Stimulated activated naive CD8-positive, alpha-beta T cell treated with anti-CD3 and anti-CD28 coated beads, Interleukin-15, amount 100 ng/mL, for 72 hours (primary cell): ENCODE data around the gene CDH11.

Source experiments
- ATAC-seq: fragments of 150-1000 bp; cut with Tn5 transposase; 2 replicates; pipeline ENCODE4 v1.10.0; 2021; ENCODE audit warnings: mild to moderate bottlenecking, moderate library complexity
- DNase-seq, 2 donors: peaks; one replicate each; pipeline ENCODE4 v3.0.0; 2021 to 2022
- H3K27ac Mint-ChIP-seq, 2 donors: one replicate each; pipeline ENCODE4 v1.8.0; 2022; ENCODE audit warnings: mild to moderate bottlenecking in 2 of 2, mixed read lengths in 2 of 2, moderate library complexity in 2 of 2
- H3K27me3 Mint-ChIP-seq: one replicate; pipeline ENCODE4 v1.8.0; 2022; ENCODE audit warnings: mixed read lengths
- H3K4me1 Mint-ChIP-seq: one replicate; pipeline ENCODE4 v1.8.0; 2022; ENCODE audit warnings: mild to moderate bottlenecking, mixed read lengths
- H3K4me3 Mint-ChIP-seq, 2 donors: one replicate each; pipeline ENCODE4 v1.8.0; 2022; ENCODE audit warnings: mild to moderate bottlenecking in 2 of 2, mixed read lengths in 2 of 2, moderate library complexity in 1 of 2
- H3K9me3 Mint-ChIP-seq, 2 donors: one replicate each; pipeline ENCODE4 v1.8.0; 2022; ENCODE audit warnings: mixed read lengths in 2 of 2

The CDH11 gene

GRCh38 chr16:64997121-64997520, 124.7 kb downstream of the CDH11 start:
- H3K4me1 Mint-ChIP-seq, result no peaks in the 10 kb centered on the region
- no peak for DNase-seq
- no peak overlapping the region for H3K27ac Mint-ChIP-seq
- no peak overlapping the region for H3K4me3 Mint-ChIP-seq
- H3K9me3 Mint-ChIP-seq, result peaks cover 9 to 11% of the 10 kb centered on the region in 2 donors
- no peak for ATAC-seq
- H3K27me3 Mint-ChIP-seq, result no peaks in the 10 kb centered on the region

GRCh38 chr16:64996641-64997040, 125.2 kb downstream of the CDH11 start:
- ATAC-seq, result no peak
- Mint-ChIP-seq H3K4me3 (no peak overlapping the region), H3K27me3 (no peaks in the 10 kb centered on the region), H3K27ac (no peak overlapping the region), H3K9me3 (peaks cover 8 to 12% of the 10 kb centered on the region in 2 donors), H3K4me1 (no peaks in the 10 kb centered on the region)
- DNase-seq, result no peak

DNA sequence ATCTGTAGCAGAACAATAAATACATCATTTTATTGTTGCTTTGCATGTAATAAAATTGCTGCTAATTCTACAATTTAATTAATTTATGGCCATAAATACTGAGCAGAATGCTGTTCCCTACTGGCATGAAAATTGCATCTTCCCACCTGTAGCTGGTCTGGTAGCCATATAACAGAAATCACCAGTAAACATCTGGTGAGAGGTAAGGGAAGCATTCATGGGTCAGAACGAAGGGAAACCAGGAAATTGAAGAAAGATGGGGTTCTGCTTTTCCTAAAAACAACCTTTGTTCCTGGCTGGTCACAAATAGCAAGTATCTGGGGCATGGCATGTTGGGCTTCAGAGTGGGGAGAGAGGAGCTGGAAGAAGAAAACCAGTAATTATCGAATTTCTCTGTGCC, 128.4 kb downstream of the CDH11 start:
- DNase-seq (no peak), ATAC-seq (no peak)
- Mint-ChIP-seq H3K27me3 (no peaks in the 10 kb centered on the region), H3K27ac (no peak overlapping the region), H3K4me3 (no peak overlapping the region), H3K4me1 (no peaks in the 10 kb centered on the region), H3K9me3 (peaks cover 21 to 22% of the 10 kb centered on the region in 2 donors)

DNA sequence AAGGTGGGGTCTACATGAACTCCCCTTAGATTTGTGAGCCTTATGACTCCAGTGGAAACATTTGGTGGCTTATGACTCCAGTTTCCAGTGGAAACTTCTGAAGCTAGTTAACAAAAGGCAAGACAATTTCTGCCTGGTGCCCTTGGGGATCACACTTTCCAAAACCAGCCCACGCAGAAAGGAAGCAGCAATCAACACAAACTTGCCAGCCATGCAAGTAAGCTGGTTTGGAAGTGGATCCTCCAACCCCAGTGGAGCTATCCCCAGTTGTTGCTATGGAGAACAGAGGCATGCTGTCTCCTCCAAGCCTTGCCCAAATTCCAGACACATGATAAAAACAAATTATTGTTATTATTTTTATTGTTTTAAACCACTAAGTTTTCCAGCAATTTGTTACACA, 130.9 kb downstream of the CDH11 start:
- Mint-ChIP-seq H3K27me3 (no peaks in the 10 kb centered on the region), H3K4me1 (no peaks in the 10 kb centered on the region), H3K9me3 (peaks cover 22 to 27% of the 10 kb centered on the region in 2 donors), H3K27ac (no peak overlapping the region), H3K4me3 (no peak overlapping the region)
- DNase-seq (no peak), ATAC-seq (no peak)

GRCh38 chr16:64990101-64990500, 131.8 kb downstream of the CDH11 start:
- DNase-seq (no peak), ATAC-seq (no peak)
- H3K9me3 Mint-ChIP-seq, result peaks cover 16 to 21% of the 10 kb centered on the region in 2 donors
- no peak overlapping the region for H3K27ac Mint-ChIP-seq
- H3K4me1 Mint-ChIP-seq, result no peaks in the 10 kb centered on the region
- H3K4me3 Mint-ChIP-seq, result no peak overlapping the region
- H3K27me3 Mint-ChIP-seq, result no peaks in the 10 kb centered on the region

DNA sequence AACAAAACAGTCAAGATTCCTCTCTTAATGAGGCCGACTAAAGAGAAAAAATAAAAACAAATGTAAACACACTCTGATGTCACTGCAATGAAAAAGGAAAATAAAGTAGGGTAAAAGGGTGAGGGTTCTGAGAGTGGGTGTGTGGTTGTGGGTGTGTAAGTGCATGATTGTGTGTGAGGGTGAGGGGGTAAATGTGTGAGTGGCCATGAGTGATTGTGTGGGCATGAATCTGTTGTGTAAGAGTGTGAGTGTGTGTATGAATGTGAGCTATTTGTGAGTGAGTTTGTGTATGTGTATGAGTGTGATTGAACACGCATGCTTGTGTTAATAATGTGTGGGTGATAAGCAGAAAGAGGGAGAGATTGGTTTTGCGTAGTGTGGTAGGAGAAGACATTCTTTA, 132.8 kb downstream of the CDH11 start:
- DNase-seq, result no peak
- Mint-ChIP-seq H3K27me3 (no peaks in the 10 kb centered on the region), H3K9me3 (peaks cover 16 to 21% of the 10 kb centered on the region in 2 donors), H3K4me3 (no peak overlapping the region), H3K27ac (no peak overlapping the region), H3K4me1 (no peaks in the 10 kb centered on the region)
- ATAC-seq, result no peak

GRCh38 chr16:64983963-64984362, 137.9 kb downstream of the CDH11 start:
- Mint-ChIP-seq H3K27ac (no peak overlapping the region), H3K9me3 (peaks cover 16 to 24% of the 10 kb centered on the region in 2 donors), H3K4me3 (no peak overlapping the region), H3K4me1 (no peaks in the 10 kb centered on the region), H3K27me3 (no peaks in the 10 kb centered on the region)
- no peak for DNase-seq
- no peak for ATAC-seq

GRCh38 chr16:64983231-64983630, 138.6 kb downstream of the CDH11 start:
- Mint-ChIP-seq H3K4me3 (no peak overlapping the region), H3K4me1 (no peaks in the 10 kb centered on the region), H3K27me3 (no peaks in the 10 kb centered on the region), H3K9me3 (peaks cover 11 to 22% of the 10 kb centered on the region in 2 donors), H3K27ac (no peak overlapping the region)
- no peak for ATAC-seq
- DNase-seq, result no peak

DNA sequence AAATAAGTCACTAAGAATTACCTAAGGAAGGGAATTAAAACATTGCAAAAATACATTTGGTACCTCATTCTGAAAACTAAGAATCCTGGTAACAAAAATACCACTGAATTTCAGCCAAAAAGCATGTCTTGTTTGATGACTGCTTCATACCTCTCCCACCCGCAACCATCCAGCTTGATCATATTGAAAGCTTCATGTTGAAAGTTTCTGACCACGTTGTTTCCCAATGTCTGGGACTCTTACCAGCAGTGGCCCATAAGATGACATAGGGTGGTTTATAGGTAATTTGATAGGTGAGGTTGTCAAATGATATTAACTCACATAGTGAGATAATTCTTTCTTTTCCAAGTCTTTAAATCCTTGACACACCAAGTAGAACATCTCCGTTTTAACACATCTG, 139.3 kb downstream of the CDH11 start:
- ATAC-seq, result no peak
- no peak for DNase-seq

DNA sequence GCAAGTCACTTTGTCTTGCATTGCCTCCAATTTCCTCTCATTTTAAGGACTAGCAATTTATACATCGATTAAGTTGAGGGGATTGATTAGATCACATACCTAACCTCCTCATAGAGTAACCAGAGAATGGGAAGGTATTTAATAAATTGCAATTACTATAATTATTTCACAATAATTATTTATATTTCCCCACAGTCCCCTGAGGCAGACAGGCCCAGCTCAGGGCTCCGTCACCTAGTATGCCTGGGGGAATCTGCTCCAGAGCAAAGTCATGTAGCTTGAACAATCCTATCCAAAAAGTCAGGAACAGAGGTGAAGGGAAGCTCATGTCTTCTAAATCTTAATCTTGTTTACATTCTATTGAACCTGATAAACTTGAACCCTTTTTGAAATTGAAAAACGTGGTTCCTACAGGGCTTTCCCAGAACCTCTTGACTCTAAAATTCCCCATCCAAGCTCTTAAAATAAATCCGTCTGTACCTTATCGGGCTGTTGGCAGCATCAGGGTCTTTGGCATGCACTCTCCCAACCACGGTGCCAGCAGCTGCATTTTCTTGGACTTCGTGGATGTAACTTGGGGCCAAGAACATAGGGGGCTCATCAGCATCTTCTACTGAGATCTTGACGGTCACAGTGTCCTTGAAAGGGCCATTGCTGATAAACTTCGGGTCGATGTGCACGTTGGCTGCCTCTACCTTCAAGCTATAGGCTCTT, 140.1 kb downstream of the CDH11 start:
- DNase-seq, result no peak
- Mint-ChIP-seq H3K9me3 (peaks cover 7 to 22% of the 10 kb centered on the region in 2 donors), H3K27ac (no peak overlapping the region), H3K4me1 (no peaks in the 10 kb centered on the region), H3K27me3 (no peaks in the 10 kb centered on the region), H3K4me3 (no peak overlapping the region)
- ATAC-seq, result no peak

More for the DNA sequence above, 139.3 kb downstream of the CDH11 start:
- Mint-ChIP-seq H3K4me1 (no peaks in the 10 kb centered on the region), H3K4me3 (no peak overlapping the region), H3K9me3 (peaks cover 7 to 22% of the 10 kb centered on the region in 2 donors), H3K27ac (no peak overlapping the region), H3K27me3 (no peaks in the 10 kb centered on the region)

GRCh38 chr16:64977206-64977920, 144.5 kb downstream of the CDH11 start:
- Mint-ChIP-seq H3K27me3 (no peaks in the 10 kb centered on the region), H3K9me3 (peaks cover 20% of the 10 kb centered on the region in 2 donors), H3K27ac (no peak overlapping the region), H3K4me3 (no peak overlapping the region), H3K4me1 (no peaks in the 10 kb centered on the region)
- DNase-seq (no peak), ATAC-seq (no peak)

GRCh38 chr16:64975821-64976220, 146.0 kb downstream of the CDH11 start:
- H3K4me3 Mint-ChIP-seq, result no peak overlapping the region
- ATAC-seq (no peak), DNase-seq (no peak)
- no peaks in the 10 kb centered on the region for H3K27me3 Mint-ChIP-seq
- no peak overlapping the region for H3K27ac Mint-ChIP-seq
- H3K4me1 Mint-ChIP-seq, result no peaks in the 10 kb centered on the region
- peaks cover 14 to 20% of the 10 kb centered on the region in 2 donors for H3K9me3 Mint-ChIP-seq

DNA sequence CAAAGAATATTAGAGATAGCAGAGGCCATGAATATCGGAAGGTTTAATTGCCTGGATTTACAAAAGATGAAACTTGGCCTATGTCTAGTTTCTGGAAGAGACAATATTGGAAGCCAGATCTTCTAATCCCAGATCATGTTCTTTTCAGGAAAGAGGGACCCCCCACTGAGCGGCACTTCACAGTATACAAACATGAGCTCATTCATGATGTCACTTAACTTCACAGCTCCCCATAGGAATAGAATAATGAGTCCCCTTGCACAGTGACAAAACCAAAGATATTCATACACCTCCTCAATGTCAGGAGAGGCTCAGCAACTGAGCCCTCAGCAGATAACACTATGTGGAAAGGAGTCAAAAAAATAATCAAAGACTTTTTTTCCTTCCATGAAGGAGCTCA, 147.5 kb downstream of the CDH11 start:
- H3K4me1 Mint-ChIP-seq, result no peaks in the 10 kb centered on the region
- no peak overlapping the region for H3K4me3 Mint-ChIP-seq
- no peak overlapping the region for H3K27ac Mint-ChIP-seq
- peaks cover 3 to 13% of the 10 kb centered on the region in 2 donors for H3K9me3 Mint-ChIP-seq
- DNase-seq (no peak), ATAC-seq (no peak)
- H3K27me3 Mint-ChIP-seq, result no peaks in the 10 kb centered on the region

GRCh38 chr16:64973171-64973570, 148.7 kb downstream of the CDH11 start:
- ATAC-seq, result no peak
- no peak overlapping the region for H3K4me3 Mint-ChIP-seq

GRCh38 chr16:64971171-64971570, 150.7 kb downstream of the CDH11 start:
- H3K4me3 Mint-ChIP-seq, result no peak overlapping the region
- H3K4me1 Mint-ChIP-seq, result no peaks in the 10 kb centered on the region
- H3K9me3 Mint-ChIP-seq, result peaks cover 3 to 11% of the 10 kb centered on the region in 2 donors
- ATAC-seq (no peak), DNase-seq (no peak)
- no peaks in the 10 kb centered on the region for H3K27me3 Mint-ChIP-seq
- H3K27ac Mint-ChIP-seq, result no peak overlapping the region

More at GRCh38 chr16:64973171-64973570, 148.7 kb downstream of the CDH11 start:
- Mint-ChIP-seq H3K27me3 (no peaks in the 10 kb centered on the region), H3K4me1 (no peaks in the 10 kb centered on the region), H3K27ac (no peak overlapping the region), H3K9me3 (peaks cover 3 to 13% of the 10 kb centered on the region in 2 donors)
- no peak for DNase-seq

GRCh38 chr16:64969221-64969620, 152.6 kb downstream of the CDH11 start:
- Mint-ChIP-seq H3K4me3 (no peak overlapping the region), H3K4me1 (no peaks in the 10 kb centered on the region)
- ATAC-seq, result no peak

More at GRCh38 chr16:64969221-64969620, 152.6 kb downstream of the CDH11 start:
- Mint-ChIP-seq H3K9me3 (no peaks in the 10 kb centered on the region), H3K27ac (no peak overlapping the region), H3K27me3 (no peaks in the 10 kb centered on the region)
- DNase-seq, result no peak
